Measurements from ENCODE around the gene CACHD1.
"Not testable (repeated sequence)": the region's sequence is repeated elsewhere in the genome, so short reads cannot be mapped to it uniquely, and the experiment has no call there.

CACHD1 gene

GRCh38 chr1:64498325-64498724, 28.4 kb downstream of the CACHD1 start:
- no peak for DNase-seq

DNA sequence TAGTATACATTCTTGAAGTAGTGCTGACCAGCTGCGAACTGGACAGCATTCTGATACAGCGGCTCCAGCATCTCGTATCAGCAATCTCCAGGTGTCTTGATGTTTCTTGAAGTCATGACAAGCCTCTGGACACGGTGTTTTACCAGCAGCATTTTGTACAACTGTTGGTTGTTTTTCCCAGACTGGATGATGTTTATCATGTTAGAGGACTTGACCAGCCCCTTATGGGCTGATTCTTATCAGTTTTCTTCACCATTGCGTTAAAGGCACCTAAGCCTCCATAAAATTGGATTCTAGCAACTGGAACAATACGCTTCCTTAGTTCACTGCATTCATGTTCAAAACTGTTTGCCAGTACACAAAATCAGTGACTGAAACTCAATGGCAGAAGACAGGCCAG, 29.1 kb downstream of the CACHD1 start:
- DNase-seq: no peak

DNA sequence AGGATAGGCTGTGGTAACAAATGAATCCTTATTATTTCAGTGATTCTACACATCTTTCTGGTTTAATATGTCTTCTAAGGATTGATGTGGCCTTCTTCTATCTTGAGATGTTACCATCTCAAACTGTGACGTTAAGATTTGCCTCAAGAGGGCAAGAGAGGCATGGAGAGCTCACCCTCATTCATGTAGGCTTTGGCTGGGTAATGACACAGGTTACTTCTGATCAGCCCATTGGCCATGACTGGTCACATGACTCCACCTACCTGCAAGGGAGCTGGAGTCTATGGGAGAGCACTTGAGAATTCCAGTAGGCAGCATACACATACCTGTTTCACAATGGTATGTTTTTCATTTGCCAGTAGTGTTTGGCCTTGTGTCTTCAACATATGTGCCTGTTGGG, 30.0 kb downstream of the CACHD1 start:
- DNase-seq: no peak

DNA sequence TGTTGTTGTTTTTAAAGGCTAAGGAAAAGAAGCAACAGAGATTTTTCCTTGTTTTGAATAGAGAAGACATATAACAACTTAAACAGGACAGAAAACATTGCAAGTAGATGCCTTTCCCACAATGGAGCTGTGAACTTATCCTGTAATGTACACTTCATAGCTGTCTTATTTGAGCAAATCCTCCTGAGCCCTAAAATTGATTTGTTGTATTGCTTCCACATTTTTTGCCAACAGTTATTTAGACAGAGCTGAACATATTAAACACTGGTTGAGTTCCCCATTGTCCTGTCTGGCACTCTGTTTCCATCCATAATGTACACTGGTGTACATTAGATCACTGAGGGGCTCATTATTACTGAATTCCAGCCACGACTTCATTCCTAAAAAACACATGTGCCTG, 32.2 kb downstream of the CACHD1 start:
- DNase-seq: no peak

GRCh38 chr1:64502931-64503330, 33.0 kb downstream of the CACHD1 start:
- DNase-seq: no peak

DNA sequence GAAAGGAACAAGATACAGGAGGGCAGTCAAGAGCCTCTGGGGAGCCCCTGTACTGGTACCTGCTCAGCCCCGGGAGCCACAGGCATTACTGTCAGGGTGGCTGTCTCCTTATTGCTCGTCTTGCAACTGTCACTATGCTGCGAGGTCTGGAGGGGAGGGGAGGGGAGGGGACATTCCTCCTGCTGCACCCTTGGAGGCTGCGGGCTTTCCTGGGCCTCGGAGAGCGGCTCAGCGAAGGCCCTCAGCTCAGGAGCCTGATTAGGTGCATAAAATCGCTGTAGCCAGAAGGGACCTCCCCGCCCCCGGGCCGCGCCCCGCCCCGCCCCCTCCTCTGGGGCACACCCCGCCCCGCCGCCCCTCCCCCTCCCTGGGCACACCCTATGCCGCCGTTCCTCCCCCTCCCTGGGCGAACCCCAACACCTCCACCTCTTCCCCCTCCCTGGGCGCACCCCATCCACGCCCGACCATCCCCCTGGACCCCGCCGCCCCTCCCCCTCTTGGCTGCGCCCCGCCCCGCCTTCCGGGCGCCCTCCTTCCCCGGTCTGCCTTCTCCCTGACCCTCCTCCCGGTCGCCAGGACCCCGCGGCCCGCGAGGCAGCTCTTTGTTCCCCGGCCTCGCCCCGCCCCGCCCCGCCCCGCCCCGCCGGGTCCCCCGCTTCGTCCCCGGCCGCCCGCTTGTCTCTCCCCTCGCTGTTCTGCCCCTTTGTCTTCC, 35.5 kb downstream of the CACHD1 start:
- peak; percentile 6 for DNase-seq

DNA sequence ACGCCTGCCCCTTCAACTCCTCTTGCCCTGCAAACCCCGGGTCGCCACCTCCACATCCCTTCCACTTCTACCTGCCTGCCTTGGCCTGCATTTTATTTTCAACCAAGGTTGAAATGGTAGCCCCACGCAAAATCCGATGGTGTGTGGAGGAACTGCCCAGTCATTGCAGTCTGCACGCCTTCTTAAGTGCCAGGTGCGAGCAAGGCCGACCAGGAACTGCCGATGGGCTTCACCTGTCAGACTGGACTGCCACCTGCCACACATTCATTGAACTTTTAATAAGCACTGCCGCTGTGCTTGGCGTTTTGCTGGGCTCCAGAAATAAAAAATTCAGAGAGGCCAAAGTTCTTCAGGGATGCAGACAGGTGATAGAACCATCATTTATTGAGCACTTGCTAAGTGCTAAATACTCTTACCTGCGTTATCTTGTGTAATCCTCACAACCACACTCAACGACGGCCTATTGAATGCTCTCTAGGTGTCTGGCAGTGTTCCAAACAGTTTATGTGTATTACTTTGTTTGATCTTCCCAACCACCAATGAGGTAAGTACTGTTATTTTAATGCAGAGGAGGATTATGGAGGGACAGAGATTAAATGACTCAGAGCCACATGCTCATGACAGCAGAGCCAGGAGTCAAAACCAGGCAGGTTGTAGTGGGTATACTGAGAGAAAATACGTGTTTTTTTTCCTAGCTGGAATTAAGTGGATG, 36.2 kb downstream of the CACHD1 start:
- no peak for DNase-seq

DNA sequence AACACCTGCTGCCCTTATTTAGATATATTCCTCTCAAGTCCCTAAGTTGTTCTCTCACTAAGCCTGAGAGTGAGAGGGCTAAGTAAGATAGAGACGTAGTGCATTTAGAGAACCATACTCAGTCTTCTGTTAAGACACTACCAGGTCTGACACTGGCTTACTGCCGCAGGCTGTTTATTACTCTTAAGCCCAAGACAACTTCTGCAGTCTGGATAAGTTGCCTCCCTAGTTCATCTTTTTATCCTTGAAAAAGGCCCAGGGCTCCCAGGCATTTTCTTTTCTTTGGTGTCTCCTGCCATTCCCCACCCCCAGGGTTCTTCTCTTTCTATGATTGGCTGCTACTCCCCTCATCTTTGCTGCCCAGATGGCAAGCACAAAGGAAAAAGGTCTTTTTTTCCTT, 38.7 kb downstream of the CACHD1 start:
- DNase-seq: no peak

- no peak for DNase-seq
Observed at GRCh38 chr1:64511044-64511443, 41.1 kb downstream of the CACHD1 start.

- DNase-seq: not testable (repeated sequence)
Observed at GRCh38 chr1:64512206-64512605, 42.3 kb downstream of the CACHD1 start.

- no peak for DNase-seq
Observed at GRCh38 chr1:64513545-64513944, 43.6 kb downstream of the CACHD1 start.

GRCh38 chr1:64514197-64514765, 44.4 kb downstream of the CACHD1 start:
- DNase-seq: no peak

GRCh38 chr1:64515427-64515826, 45.5 kb downstream of the CACHD1 start:
- DNase-seq: no peak

DNA sequence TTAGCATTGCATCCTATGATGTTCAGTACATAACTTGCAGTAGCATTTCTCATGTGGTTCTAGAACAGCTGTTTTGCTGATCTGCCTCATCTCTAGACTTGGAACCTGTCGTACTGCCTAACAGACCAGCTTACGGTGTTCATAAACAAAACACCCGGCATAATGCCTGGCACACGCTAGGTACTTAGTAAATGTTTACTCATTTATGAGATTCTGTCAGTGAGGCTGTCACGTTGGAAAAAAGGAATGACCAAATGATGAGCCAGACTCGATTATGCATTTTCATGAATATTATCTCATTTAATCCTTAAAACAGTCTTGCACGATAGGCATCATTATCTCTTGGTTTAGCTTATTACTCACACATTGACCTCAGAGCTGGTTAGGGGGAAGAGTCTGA, 46.4 kb downstream of the CACHD1 start:
- no peak for DNase-seq

DNA sequence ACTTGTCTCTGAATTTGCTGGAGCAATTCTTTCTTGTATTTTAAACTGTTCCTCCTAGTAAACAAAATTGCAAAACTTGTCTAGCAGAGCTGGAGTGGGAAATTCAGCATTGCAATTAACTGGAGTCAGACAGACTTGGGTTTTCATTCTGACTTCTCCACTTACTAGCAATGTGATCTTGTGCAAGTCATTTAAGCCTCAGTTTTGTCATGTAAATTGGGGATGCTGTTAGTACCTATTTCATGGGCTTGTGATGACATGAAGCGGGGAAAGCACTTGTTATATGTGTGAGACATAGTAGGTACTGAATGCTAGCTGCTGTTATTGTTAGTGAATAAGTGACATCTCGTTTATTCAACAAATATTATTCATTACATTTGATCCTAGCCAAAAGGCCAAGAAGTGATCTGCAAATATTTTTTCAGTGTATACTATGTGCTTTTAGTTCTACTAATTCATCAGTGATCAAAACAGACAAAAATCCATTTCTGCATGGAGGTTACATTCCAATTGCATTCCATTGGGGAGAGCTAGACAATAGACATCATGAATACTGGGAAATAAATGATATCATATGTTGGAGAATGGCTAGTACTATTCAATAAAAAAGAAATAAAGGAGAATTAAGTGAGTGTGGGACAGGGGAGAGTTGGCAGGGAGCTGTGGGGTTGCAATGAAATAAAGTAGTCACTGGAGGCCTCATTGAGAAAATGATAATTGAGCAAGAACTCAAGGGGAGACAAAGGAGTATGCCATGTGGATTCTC, 47.1 kb downstream of the CACHD1 start:
- DNase-seq: no peak

- no peak for DNase-seq
Observed at GRCh38 chr1:64517640-64518039, 47.7 kb downstream of the CACHD1 start.

GRCh38 chr1:64518692-64519481, 49.0 kb downstream of the CACHD1 start:
- DNase-seq: no peak

GRCh38 chr1:64519901-64520300, 50.0 kb downstream of the CACHD1 start:
- DNase-seq: no peak

GRCh38 chr1:64522740-64523139, 52.8 kb downstream of the CACHD1 start:
- DNase-seq: no peak

DNA sequence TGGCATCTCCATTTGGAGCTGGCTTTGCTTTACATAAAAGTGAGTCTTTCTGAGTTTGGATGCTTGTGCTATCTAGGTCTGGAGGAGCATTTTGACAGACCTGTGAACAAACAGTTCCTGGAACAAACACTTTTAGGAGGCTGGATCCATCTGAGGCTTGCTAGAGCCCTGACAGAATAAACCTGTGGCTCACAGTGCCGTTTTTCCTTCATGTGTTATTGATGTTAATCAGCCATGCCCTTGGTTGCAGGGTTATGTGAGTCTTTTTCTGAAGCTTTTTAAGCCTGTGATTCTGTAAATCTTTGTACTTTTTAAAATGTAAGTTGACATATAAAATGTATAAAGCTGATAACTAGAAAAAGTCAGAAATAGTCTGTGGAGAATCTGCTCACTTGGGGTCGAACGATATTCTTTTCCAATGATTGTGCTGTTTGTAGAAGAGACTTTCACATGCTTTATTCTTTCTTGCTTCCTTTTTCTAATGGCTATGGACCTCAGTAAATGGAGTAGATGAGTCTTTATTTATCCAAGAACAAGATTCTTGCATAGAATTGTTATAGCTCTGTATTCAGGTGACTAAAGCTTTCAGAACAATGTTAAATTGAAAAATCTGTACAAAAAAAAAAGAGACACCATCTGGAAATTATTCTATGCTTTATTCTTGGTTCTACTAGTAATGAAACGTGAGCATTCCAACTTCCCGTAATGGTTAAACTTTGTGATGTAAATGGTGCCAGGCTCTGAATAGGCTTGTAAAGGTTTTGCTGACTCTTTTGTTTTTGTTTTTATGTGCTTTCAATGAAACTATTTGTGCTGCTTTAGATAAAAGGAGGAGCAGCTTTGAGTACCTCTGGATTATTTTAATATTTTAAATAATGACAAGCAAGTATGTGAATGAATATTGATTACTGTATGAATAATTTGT, 53.7 kb downstream of the CACHD1 start:
- DNase-seq: no peak

DNA sequence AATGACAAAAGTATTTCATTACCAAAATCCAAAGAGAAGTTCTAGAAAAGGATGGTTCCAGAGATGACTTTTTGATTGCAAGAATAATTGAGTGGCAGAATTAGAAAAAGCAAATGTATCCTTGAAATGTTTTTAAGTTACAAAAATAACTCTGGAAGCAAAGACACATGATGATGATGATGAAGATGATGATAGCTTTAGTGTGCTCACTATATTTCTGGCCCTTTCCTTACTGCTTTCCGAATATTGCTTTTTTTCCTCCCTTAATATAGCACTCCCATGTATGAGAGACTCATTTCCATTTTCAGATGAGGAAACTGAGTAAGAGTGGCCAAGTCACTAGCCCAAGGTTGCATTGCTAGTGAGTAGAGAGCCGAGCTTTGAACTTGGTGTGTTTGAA, 54.7 kb downstream of the CACHD1 start:
- DNase-seq: no peak

Measured in stimulated activated naive CD4-positive, alpha-beta T cell treated with Interleukin-2 at 50 U/mL for 16 hours (primary cell).